GM18868 (cell line): Measurements from ENCODE around the gene PRKAG2.
"Not testable (repeated sequence)": the region's sequence is repeated elsewhere in the genome, so short reads cannot be mapped to it uniquely, and the experiment has no call there.

Experiments used
- ATAC-seq: cut with Tn5 transposase; IDR thresholded peaks from one replicate; pipeline ENCODE4 v1.9.1; 2021; ENCODE audit warnings: mild to moderate bottlenecking, moderate library complexity; ENCODE audit not compliant: unreplicated experiment

PRKAG2 gene

DNA sequence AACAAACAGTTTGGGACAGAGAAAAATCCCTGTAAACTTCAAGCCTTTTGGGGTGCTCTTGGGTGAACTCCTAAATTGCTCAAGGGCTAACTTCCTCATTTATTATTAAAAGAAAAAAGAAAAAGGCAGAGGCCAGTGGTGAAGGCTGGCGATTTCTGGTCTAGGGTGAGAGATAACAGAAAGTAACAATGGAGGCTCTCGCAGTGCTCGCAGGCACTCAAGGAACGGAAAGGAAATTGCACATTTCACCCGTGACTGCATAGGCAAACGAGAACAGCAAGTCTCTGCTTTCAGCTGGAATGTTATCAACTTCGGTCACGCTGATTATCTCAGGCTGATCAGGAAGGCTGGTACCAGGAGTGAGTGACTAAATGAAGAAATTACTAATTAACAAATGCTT is 70.7 kb downstream of the PRKAG2 start:
- no peak for ATAC-seq

DNA sequence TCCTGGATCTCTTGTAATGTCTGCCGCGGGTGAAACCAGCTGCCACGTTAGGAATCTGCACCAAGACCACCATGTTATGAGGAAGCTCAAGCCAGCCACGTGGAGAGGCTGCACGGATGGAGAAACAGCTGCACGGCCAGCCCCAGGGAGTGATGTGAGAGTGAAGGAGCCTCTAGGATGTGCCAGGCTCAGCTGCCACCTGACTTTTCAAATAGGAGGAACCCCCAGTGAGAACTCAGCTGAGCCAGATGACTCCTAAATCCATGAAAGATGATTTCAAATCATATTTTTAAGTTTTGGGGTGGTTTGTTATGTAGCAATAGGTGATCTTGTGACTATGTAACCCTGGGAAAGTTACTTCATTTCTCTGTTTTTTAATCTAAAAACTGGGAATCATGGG is 71.7 kb downstream of the PRKAG2 start:
- ATAC-seq = no peak

DNA sequence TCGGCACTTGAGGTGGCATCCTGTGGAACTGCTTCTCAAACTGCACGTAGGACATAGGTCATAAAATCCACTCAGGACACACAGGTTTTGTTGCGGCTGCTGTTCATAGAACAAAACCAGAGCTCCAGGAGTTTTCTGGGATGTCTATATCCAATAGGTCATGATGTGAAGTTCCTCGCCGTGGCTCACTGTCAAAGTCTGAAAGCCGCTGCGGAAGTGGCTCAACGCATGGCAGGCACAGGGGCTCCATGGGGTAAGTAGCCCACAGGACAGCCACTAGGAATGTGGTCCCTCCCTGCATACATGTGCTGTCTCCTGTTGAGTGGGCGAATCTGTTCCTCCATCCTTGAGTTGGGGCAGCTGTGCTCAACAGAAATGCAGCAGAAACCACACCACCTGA is 72.2 kb downstream of the PRKAG2 start:
- ATAC-seq = no peak

DNA sequence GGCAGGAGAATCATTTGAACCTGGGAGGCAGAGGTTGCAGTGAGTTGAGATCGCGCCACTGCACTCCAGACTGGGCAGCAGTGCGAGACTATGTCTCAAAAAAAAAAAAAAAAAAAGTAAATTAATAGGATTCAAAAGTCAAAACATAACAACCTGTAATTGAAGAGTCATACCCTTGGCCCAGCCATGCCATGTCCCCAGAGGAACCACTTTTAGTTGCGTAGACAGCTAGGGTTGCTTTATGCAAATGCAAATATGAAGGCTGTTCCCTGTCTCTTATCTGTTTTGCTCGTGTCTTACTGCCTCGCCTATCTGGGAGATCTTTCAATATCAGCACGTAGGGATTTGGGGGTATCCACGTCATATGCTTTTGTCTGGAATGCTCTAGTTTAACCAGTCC is 73.1 kb downstream of the PRKAG2 start:
- ATAC-seq = no peak

DNA sequence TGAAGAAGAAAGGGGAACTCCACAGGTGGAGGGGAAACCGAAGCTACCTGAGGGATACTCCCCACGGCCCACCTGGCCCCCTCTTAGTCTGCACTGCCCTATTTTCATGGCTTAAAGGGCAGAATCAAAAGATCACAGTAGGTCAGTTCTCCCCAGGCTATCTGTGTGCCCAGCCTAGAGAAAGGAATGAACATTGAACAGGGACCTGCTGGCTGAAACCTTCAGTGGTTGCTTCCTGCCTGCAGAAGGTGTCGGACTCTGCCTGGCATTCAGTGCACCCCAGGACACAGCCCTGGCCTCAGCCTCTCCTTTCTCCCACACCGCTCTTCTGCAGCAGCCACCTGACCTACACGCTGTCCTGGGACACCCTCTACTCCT is 74.5 kb downstream of the PRKAG2 start:
- no peak for ATAC-seq

DNA sequence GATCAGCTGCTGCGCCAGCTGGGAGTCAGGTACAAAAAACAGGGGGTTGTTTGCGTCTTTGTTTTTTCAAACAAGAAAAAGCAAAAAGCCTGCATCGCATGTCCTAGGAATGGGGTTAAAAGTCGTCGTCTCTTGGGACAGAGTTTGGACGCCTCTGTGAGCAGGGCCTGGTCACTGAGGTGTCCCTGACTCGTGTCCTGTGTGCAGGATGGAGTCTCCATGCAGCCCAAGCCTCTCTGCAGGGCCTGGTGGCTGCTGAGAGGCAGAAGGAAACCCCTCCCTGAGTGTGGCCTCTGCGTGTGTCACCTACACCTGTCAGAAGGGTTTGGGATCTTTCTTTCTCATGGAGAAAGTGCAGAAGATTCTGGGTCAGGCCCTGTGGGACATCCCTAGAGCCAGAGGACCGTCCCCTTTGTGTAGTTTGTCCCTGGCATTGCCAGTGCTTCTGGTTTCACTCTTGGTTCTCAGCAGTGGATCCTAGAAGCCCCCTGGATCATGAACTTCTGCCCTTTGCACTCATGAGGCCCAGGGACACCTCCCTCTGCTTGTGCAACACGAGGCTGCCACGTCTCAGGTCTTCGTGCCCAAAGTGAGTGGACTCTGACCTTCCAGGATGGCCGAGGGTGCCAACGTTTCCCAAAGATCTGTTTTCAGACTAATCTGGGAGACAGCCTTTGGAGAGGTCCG is 75.0 kb downstream of the PRKAG2 start:
- no peak for ATAC-seq

DNA sequence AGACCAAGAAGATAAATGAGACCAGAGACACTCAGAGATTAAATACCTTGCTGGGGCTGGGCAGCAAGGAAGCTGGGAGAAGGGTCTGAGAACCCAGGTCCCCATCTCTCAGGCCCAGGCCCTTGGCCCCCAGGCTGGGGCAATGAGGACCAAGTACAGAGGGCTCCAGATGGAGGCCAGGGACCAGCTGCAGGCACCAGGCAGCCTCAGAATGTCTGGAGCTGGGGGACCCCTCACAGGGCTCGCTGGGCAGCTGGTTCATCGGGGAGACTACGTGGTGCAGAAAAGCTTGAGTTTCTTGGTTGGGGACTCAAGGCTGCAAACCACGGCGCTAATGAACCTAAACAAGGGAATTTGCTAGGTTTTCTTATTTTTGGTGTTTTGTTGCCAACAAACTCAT is 75.6 kb downstream of the PRKAG2 start:
- no peak for ATAC-seq

DNA sequence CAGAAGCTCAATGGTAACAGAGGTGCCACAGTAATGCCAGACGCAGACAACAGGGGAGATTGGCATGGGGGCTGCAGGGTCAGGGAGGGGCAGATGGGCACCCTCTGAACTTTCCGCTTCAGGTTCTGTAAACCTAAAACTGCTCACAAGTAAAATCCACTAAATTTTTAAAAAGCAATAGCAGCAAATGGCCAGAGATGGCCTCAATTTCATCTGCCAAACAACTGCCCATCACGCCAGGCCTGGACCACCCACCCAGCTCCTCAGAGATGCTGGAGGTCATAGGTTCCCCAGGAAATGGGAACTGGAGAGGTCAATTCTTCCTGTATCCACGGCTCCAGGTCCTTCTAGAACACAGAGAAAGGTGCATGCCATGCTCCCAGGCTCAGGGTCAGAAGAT is 76.1 kb downstream of the PRKAG2 start:
- ATAC-seq = no peak

DNA sequence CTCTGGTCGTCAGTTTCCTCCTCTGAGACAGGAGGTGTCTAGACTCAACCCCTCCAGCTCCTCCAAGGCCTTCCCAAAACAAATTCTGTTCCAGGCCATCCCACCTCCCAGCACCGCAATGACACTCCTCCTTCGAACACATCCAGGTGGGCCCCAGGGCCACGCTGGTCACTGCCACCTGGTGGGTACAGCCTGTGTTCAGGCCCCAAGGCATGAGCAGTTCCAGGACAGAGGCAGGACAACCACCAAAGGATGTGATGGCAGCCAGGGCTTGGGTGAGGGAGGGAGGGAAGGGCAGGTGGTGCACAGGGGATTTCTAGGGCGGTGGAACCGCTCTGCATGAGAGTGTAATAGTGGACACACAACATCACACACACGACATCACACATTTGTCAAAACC is 76.5 kb downstream of the PRKAG2 start:
- no peak for ATAC-seq

DNA sequence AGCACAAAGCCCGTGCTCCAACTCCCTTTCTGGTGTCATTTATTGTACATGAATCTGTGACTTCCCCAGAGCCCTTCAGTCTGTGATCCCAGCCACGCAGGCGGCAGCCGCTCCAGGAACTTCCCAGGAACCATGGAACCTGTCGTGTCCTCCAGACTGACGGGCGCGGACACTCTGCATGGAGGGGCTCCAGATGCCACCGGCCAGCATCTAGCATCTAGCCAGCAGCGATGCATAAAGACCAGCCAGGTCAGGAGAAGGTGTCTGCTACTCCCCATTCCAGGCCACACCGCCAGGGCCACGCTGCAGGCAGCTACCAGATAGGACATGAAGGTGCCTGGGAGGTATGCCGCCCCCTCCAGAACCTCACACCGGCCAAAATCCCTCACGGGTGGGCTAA is 77.4 kb downstream of the PRKAG2 start:
- no peak for ATAC-seq

DNA sequence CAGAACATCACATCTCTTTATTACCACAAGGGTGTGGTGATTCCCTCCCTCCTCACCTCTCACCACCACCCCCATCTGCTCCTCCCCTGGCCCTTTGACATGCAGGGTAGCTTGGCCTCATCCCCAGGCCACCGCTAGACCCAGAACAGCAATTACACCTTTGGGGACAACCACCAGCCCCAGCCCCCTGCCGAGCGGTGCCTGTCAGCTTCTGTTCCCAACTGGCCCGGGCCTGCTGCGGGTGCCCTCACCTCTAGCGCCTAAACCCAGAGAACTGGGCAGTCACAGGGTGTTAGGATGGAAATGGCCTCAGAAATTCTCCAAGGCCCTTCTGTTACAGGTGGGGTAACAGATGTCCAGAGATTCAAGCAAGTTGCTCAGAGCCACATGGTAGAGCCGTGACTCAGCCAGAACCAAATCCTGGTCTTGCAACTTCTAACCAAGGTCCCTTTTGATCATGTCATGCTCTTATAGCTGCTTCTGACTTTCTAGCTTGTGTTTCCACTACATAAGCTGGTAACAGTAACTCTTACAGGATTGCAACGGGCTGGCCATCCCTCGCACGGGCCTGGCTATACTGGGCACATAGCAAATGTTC is 78.0 kb downstream of the PRKAG2 start:
- ATAC-seq = no peak

DNA sequence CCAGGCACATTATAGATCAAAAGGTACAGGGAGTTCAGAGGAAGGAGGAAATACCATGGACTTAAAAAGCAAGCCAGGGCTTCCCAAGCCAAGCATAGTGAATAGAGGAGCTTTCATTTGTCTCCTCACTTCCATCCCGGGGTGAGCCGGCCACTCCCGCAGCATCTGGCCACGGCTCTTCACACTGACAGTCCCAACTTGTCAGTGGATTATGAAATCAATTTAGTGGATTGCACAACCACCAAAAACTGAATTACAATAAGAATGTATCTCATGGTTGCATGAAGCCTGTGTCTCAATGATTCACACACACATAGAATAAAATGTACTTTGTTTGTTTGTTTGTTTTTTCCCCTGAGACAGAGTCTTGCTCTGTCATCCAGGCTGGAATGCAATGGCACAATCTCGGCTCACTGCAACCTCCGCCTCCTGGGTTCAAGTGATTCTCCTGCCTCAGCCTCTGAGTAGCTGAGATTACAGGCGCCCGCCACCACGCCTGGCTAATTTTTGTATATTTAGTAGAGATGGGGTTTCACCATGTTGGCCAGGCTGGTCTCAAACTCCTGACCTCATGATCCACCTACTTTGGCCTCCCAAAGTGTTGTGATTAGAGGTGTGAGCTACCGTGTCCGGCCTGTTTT is 79.1 kb downstream of the PRKAG2 start:
- not testable (repeated sequence) for ATAC-seq

DNA sequence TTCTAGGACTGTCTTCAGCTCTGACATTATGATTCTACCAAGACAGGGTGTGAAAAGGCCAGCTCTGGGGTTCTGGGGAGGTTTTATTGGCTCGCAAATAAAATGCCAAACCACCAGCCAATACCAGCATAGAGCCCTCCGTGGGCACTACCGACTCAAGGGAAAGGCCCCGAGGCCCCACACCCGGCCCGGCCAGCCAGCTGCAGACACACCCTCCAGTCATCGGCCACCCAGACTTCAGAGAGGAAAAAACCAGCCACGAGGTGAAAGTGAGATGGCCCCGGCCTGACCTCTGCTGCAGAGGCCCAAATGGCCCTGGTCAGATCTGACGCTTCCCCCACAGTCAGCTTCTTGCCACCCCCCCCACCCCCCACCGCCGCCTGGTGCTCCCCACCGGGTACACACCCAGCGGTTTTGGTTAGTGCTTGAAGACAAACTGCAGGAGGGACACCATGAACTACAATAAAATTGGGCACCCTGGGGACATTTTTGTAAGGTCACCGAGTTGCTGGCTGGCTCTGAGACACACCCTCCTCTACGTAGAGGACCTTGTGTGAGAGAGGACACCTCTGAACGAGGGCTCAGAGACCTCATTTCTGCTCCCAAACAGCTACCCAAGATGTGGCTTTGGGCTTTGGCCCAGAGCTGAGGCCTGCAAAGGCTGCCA is 79.9 kb downstream of the PRKAG2 start:
- ATAC-seq = no peak

DNA sequence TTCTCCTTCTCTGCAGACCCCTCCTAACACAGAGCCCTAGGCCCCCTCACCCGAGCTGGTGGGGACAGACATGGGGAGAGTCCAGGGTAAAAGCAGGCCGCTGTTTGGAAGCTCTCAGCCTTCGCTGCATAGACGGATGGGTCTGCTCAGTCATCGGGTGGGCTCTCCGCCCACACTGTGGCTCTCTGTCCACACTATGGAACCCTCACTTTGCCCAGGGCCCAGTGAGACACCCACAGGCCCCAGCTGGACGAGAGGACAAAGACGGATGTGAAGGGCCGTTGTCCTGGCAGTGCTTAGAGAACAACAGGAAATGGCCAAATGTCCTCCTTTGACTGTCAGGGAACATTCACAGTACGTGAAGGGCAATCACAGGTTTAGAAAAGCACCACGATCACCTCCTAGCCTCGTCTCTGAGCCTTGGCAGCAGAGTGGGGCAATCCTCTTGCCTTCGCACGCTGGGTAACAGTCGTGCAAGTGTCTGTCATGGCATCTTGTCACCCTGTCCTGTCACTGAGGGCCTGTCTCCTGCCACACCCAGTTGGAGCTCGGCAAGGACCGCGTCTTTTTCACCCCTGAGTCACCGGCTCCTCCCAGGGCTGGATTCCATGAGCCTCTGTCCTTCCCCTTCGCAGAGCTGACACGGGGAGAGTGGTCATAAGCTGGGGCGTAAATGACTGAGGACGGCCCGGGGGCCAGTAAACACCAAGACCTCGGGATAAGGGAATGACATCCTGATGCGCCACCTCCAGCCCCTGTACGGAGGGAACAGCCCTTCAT is 80.6 kb downstream of the PRKAG2 start:
- no peak for ATAC-seq

DNA sequence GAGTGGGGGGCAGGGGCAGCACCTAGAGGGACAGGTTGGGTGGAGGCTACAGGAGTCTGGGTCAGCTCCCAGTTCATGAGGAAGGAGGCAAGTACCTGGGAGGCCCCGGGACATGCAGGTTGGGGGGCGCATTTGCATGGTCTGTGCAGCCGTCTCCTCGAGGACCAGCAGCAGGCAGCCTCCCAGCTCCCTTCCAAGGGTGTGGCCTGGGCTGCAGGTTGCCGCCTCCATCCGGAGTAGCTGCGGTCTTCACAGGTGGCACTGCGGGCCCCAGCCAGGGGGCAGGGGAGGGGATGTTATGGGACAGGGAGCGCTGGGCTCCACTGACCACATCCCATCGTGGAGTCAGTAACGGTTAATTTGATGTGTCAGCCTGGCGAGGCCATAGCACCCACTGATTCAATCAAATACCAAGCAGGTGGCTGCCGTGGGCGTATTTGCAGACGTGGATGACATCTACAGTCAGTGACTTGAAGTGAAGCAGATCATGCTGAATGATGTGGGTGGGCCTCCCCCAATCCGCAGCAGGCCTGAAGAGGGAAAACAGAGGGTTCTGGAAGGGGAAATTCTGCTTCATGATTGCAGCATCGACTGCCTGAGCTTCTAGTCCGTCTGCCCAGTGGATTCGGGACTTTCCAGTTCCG is 81.6 kb downstream of the PRKAG2 start:
- ATAC-seq = peak; percentile 86

DNA sequence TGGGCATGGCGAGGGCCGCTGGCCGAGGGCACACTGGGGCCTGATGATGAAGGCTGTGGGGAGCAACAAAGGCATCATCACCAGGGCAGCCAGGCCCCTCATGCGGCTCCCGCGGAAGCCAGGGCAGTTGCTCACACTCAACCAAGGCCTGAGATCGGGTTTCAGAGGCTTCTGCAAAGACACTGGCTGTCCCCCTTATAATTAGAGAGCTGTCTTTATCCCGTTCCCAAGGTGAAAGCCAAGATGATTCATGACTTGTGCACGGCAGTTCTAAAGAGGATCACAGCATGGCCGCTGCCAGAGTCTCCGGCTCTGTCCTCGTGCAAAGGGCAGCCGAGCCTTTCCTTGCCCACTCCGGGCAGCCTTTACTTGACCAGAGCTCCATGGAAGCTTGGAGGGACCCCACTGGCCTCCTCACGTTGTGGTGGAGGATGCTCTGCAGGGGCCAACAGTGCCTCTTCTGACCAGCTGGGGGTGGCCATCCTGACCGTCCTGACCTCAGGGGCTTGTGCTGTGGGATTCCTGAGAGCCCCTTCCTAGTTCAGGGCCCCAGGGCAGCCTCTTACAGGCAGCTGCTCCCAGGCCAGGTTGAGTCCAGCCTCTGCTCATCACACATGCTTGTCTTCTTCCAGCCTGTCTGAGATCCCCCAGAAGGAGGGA is 82.3 kb downstream of the PRKAG2 start:
- ATAC-seq = no peak

DNA sequence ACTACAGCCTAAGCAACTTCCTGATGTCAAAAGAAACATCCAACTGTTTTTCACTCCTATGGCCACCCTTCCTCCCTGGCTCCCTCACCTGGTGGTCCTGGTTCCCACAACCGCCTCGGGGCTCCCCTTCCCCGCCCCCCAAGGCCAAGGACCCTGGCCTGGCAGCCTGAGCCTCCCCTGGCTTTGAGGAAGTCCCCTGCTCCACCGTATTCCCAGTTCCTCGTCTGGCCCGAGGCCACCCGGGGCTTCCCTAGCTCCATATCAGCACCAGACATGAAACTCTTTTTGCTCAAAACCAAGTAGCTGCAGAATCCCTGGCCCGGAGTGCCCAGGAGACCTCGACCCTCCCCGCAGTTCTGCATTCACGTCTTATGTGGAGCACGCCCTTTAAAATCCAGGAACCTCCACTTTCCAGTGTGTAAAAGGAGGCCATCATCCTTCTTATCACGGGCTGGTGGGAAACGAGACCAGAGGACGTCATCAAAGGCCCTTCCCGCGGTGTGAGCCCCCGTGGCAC is 82.9 kb downstream of the PRKAG2 start:
- ATAC-seq = no peak

DNA sequence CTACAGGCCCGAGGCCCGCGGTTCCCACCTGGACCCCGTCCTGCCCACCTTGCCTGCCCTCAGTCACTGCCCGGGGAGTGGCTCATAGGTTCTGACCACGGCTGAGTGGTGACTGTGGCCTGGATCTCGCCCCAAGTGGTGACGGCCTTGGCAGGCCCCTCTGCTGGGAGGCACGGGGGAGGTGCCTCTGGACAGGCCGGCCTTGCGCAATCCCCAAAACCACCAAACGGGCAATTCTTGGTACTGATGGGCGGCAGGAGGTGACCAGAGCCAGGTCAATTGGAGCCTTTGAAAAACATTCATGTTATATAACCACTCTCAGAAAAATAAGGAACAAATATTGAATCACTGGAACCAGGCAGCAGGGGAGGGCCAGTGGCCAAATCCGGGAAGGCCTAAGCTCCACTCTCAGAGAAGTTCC is 83.4 kb downstream of the PRKAG2 start:
- ATAC-seq = no peak

DNA sequence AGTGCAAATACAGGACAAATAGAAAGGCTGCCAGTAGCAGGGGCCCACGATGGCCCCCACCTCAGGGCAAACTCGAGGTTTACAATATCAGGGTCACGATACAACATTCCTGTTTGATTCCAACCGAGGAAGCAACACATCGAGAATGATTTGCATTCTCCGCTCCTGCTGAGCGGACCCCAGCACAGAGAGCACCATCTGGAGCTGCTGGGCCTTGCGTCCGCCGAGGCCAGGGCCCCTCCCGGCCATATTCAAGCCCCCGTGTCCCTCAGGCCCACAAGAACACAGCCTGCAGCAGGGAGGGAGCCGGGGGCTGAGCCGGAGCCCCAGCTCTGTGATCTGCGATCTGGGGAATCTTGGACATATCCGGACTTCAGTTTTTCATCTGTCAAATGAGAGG is 84.3 kb downstream of the PRKAG2 start:
- no peak for ATAC-seq

DNA sequence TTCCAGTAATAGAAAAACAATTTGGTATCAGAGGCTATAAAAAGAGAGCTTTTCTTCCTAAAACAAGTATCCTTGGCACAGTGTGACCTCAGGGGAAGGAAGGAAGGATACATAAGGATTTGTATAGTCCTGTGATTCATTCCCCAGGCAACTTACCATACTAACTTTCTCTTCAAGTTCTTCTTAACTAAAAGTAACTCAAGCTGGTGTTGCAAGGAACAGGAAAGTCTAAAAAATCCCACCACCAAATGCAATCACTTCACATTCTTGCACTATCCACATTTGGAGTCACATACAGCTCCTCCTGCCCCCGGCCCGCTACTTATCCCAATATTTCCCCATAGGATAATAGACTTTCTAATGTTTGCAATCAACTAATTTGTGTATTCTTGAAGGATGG is 84.8 kb downstream of the PRKAG2 start:
- ATAC-seq = no peak
